Mucosa of descending colon (tissue), 3 donors: Measurements from ENCODE around the gene UCN2. TPM values are rescaled to one million over a fixed set of nuclear protein-coding genes. Genes with fewer than 3 reads are reported as not detected.
A peak's percentile ranks its signal among the peaks of the same experiment; 100 is the strongest.
"Not testable (repeated sequence)": the region's sequence is repeated elsewhere in the genome, so short reads cannot be mapped to it uniquely, and the experiment has no call there.

Experiments
- ATAC-seq: fragments of 200-7000 bp; cut with Tn5 transposase; one replicate; pipeline ENCODE4 v1.9.1; 2020; ENCODE audit warnings: mild to moderate bottlenecking, moderate library complexity
- DNase-seq, 3 donors: peaks; one replicate each; pipeline ENCODE4 v3.0.0-alpha.2; 2020
- H3K36me3 ChIP-seq: fragments of 200-600 bp; one replicate; pipeline ENCODE4 v1.8.0; 2021; ENCODE audit warnings: low read depth, mild to moderate bottlenecking
- H3K4me1 ChIP-seq: fragments of 200-600 bp; one replicate; pipeline ENCODE4 v1.8.0; 2021; ENCODE audit warnings: low read depth, mild to moderate bottlenecking
- H3K4me3 ChIP-seq: fragments of 200-600 bp; one replicate; pipeline ENCODE4 v1.8.0; 2021; ENCODE audit warnings: mild to moderate bottlenecking
- H3K9me3 ChIP-seq: fragments of 200-600 bp; one replicate; pipeline ENCODE4 v1.8.0; 2021; ENCODE audit warnings: mild to moderate bottlenecking
- CTCF ChIP-seq: fragments of 200-600 bp; IDR thresholded peaks from one replicate; pipeline ENCODE4 v1.8.0; 2022; ENCODE audit warnings: antibody characterized with exemption, mild to moderate bottlenecking
- intact Hi-C, 2 donors: fragments of 100-400 bp; cut with DNase I in 1 of 2; cut with micrococcal nuclease in 1 of 2; formaldehyde crosslinking; loops; one replicate each; pipeline versions ENCODE4 v1.11.0 to v1.11.1; 2022; cut with DNase I, micrococcal nuclease
- total RNA-seq, 3 donors: library from RNA; stranded (reverse); fragmentation: NEBNext Ultra II Directional in 2 of 3; extraction: Animal tissue kit (Norgen Biotek cat#: 25700) in 2 of 3; gene quantifications; one replicate each; pipeline versions ENCODE4 v1.2.1 to v1.2.4, GENCODE V29; 2021 to 2023
- donor health status: DM: no; HTN: no; CAD: no; lungs with moderate emphysema.
- donor health status: DM: no; HTN: no; CAD: no.
- donor health status: DM: no; HTN: yes; CAD: no.

Gene UCN2
- total RNA-seq, 3 donors from 2014 or later = 0.19 TPM; not detected in 2

GRCh38 chr3:48553886-48554845 is 9.4 kb downstream of the UCN2 start:
- TF ChIP-seq CTCF = no peak
- H3K36me3 ChIP-seq = peaks cover 3% of the 10 kb centered on the region
- H3K4me3 ChIP-seq = no peak overlapping the region
- ATAC-seq (no peak), DNase-seq (peak in 1 of 3 donors; percentile 25)
- H3K9me3 ChIP-seq = no peaks in the 10 kb centered on the region
- peaks cover 30% of the 10 kb centered on the region for H3K4me1 ChIP-seq
- intact Hi-C loops = loop anchor here in 1 of 2 donors (10.0 kb wide), 1 partner anchor 279 kb away; no protein-coding TSS in a partner anchor

GRCh38 chr3:48553361-48553760 is 10.2 kb downstream of the UCN2 start:
- intact Hi-C loops = loop anchor here in 1 of 2 donors (10.0 kb wide), 1 partner anchor 279 kb away; no protein-coding TSS in a partner anchor
- Histone ChIP-seq H3K4me3 (no peak overlapping the region), H3K4me1 (peaks cover 30% of the 10 kb centered on the region), H3K9me3 (no peaks in the 10 kb centered on the region), H3K36me3 (peaks cover 3% of the 10 kb centered on the region)
- no peak for TF ChIP-seq CTCF
- ATAC-seq (no peak), DNase-seq (peak in 1 of 3 donors; percentile 14)

DNA sequence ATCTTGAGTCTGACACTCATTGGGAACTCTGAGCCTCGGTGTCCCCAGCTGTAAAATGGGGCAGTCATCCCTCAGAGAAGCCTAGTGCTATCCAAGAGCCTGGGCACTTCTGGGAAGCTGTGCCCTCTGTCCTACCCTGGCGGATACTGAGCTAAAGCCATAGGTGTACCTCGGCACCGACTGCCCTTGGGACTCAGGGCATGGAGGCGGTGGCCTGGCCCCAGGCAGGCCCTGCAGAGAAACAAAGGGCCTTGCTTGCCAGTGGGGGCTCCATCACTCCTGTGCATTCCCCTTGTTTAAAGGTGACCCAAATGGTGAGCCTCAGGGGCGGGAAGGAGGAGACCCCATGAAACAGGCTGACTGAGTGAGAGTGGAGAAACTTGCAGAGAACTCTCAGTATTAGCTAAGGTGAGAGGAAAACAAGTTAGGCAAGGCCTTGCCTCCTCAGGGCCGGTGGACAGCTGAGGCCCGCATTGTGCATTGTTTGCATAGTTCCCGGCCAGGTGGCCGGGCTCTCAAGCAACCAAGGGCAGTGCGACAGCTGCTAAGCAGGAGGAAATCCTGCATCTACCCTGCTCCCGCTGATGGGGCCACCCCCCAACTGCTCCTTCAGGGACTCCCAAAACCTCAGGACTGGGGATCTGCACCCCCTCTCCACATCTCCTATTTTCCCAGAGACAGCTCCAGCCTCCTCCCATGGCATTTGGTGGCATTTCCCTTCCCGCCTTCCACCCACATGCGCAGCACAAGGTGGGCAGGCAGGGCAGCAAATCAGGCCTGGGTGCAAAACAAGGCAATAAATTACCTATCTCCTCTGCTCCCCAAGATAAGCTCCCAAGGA is 11.2 kb downstream of the UCN2 start:
- no peak for TF ChIP-seq CTCF
- peak; percentile 5 for ATAC-seq
- Histone ChIP-seq H3K9me3 (no peaks in the 10 kb centered on the region), H3K4me1 (peaks cover 24% of the 10 kb centered on the region), H3K36me3 (peaks cover 3% of the 10 kb centered on the region), H3K4me3 (no peak overlapping the region)
- intact Hi-C loops = loop anchor here in 1 of 2 donors (10.0 kb wide), 1 partner anchor 278 kb away; no protein-coding TSS in a partner anchor
- peak; percentile 43 to 68 (median 44) for DNase-seq

DNA sequence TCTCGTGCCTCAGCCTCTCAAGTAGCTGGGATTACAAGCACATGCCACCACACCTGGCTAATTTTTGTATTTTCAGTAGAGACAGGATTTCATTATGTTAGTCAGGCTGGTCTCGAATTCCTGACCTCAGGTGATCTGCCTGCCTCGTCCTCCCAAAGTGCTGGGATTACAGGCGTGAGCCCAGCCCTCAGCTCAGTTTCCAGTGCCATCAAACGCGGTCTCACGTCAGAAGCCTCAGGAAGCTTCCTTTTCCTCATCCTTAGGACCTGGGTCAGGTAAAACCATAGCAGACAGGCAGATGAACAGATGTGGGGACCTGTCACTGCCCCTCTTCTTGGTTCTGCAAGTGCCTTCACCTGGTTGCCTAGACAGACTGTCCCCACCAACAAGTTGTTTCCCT is 11.9 kb downstream of the UCN2 start:
- not testable (repeated sequence) for H3K4me3 ChIP-seq, H3K36me3 ChIP-seq, H3K9me3 ChIP-seq, DNase-seq, ATAC-seq
- intact Hi-C loops = loop anchor here in 1 of 2 donors (10.0 kb wide), 1 partner anchor 277 kb away; no protein-coding TSS in a partner anchor
- peaks cover 19% of the 10 kb centered on the region for H3K4me1 ChIP-seq

- TF ChIP-seq CTCF = peak; percentile 76
- Histone ChIP-seq H3K36me3 (no peaks in the 10 kb centered on the region), H3K9me3 (no peaks in the 10 kb centered on the region), H3K4me3 (no peak overlapping the region), H3K4me1 (peaks cover 11% of the 10 kb centered on the region)
- DNase-seq (peak; percentile 81 to 92 (median 89)), ATAC-seq (peak; percentile 90)
- intact Hi-C loops = loop anchor here (5.0 kb wide), 2 partner anchors 82 to 87 kb away; a partner anchor contains a TSS
Observed at GRCh38 chr3:48548729-48549705, 14.6 kb downstream of the UCN2 start.
